OCI-LY3 (cell line): ENCODE data around the gene URI1.

Source experiments
- H2AFZ ChIP-seq: fragments of 200-600, 300-600 bp; shearing (Covaris generic); 2 replicates; pipeline ENCODE4 v1.6.0; 2014; ENCODE audit warnings: antibody characterized with exemption, low read depth, low read length
- H3K27ac ChIP-seq: fragments of 200-600, 300-600 bp; sonication (generic); 2 replicates; pipeline ENCODE4 v1.5.1; 2014; ENCODE audit warnings: mild to moderate bottlenecking, low read length, moderate library complexity, mixed read lengths
- H3K27me3 ChIP-seq: fragments of 200-600, 300-600 bp; sonication (generic); 2 replicates; pipeline ENCODE4 v1.6.1; 2014; ENCODE audit warnings: low read depth, low read length, mixed read lengths
- H3K36me3 ChIP-seq: fragments of 200-600, 300-600 bp; sonication (generic); replicated peaks from 2 replicates; pipeline ENCODE3; 2014; ENCODE audit warnings: low read depth, low read length, mixed read lengths
- H3K4me1 ChIP-seq: fragments of 300-600, 200-600 bp; sonication (generic); 2 replicates; pipeline ENCODE4 v1.6.1; 2014; ENCODE audit warnings: low read length, mixed read lengths
- H3K4me2 ChIP-seq: fragments of 200-600, 300-600 bp; sonication (generic); 2 replicates; pipeline ENCODE4 v1.6.1; 2014; ENCODE audit warnings: low read length, mixed read lengths
- H3K4me3 ChIP-seq: fragments of 300-600, 200-600 bp; sonication (generic); 2 replicates; pipeline ENCODE4 v1.5.1; 2014; ENCODE audit warnings: antibody characterized with exemption, mild to moderate bottlenecking, low read length, moderate library complexity
- H3K79me2 ChIP-seq: fragments of 300-600, 200-600 bp; shearing (Covaris generic); 2 replicates; pipeline ENCODE4 v1.6.1; 2014; ENCODE audit warnings: mild to moderate bottlenecking, low read length, mixed read lengths
- H3K9ac ChIP-seq: fragments of 300-600, 200-600 bp; shearing (Covaris generic); 2 replicates; pipeline ENCODE4 v1.6.0; 2014; ENCODE audit warnings: mild to moderate bottlenecking, low read length, moderate library complexity
- H3K9me3 ChIP-seq: fragments of 200-600, 300-600 bp; shearing (Covaris generic); 2 replicates; pipeline ENCODE4 v1.6.1; 2014; ENCODE audit warnings: low read length, mixed read lengths; ENCODE audit not compliant: insufficient read depth
- H4K20me1 ChIP-seq: fragments of 200-600, 300-600 bp; sonication (generic); 2 replicates; pipeline ENCODE4 v1.6.1; 2016; ENCODE audit warnings: low read length, mixed read lengths; ENCODE audit not compliant: insufficient read depth
- CTCF ChIP-seq: fragments of 200-600, 300-600 bp; sonication (generic); IDR thresholded peaks from 2 replicates; pipeline ENCODE4 v1.5.1; 2014; ENCODE audit warnings: antibody characterized with exemption, low read length, low read depth
- EZH2phosphoT487 ChIP-seq: fragments of 200-600 bp; shearing (Covaris generic); IDR thresholded peaks from 2 replicates; pipeline ENCODE4 v1.6.1; 2018; ENCODE audit warnings: antibody characterized with exemption, mixed run types, low read depth

URI1 gene

GRCh38 chr19:30054210-30054609 lies 112.2 kb downstream of the URI1 start:
- no peak overlapping the region for H3K27ac ChIP-seq
- no peak overlapping the region for H3K4me3 ChIP-seq
- no peaks in the 10 kb centered on the region for H4K20me1 ChIP-seq
- H3K36me3 ChIP-seq, result peaks cover 6% of the 10 kb centered on the region
- no peaks in the 10 kb centered on the region for H3K79me2 ChIP-seq
- no peaks in the 10 kb centered on the region for H3K27me3 ChIP-seq
- no peak overlapping the region for H3K4me2 ChIP-seq
- no peaks in the 10 kb centered on the region for H3K4me1 ChIP-seq
- H3K9ac ChIP-seq, result no peak overlapping the region
- H2AFZ ChIP-seq, result no peak overlapping the region
- no peaks in the 10 kb centered on the region for H3K9me3 ChIP-seq
- no peak for TF ChIP-seq CTCF
- TF ChIP-seq EZH2phosphoT487, result no peak

GRCh38 chr19:30056580-30056979 lies 114.5 kb downstream of the URI1 start:
- Histone ChIP-seq H3K9me3 (no peaks in the 10 kb centered on the region), H3K4me1 (no peaks in the 10 kb centered on the region), H3K9ac (no peak overlapping the region), H3K27ac (no peak overlapping the region), H3K79me2 (no peaks in the 10 kb centered on the region), H3K4me2 (no peak overlapping the region), H4K20me1 (no peaks in the 10 kb centered on the region), H3K27me3 (no peaks in the 10 kb centered on the region), H2AFZ (no peak overlapping the region), H3K4me3 (no peak overlapping the region), H3K36me3 (peaks cover 6% of the 10 kb centered on the region)
- TF ChIP-seq CTCF, result no peak
- TF ChIP-seq EZH2phosphoT487, result no peak

GRCh38 chr19:30059741-30060457 lies 117.9 kb downstream of the URI1 start:
- no peak overlapping the region for H3K4me2 ChIP-seq
- no peak for TF ChIP-seq CTCF
- no peak for TF ChIP-seq EZH2phosphoT487
- H3K27ac ChIP-seq, result no peak overlapping the region

GRCh38 chr19:30060531-30061222 lies 118.6 kb downstream of the URI1 start:
- Histone ChIP-seq H3K79me2 (no peaks in the 10 kb centered on the region), H3K27me3 (no peaks in the 10 kb centered on the region), H3K27ac (no peak overlapping the region), H4K20me1 (no peaks in the 10 kb centered on the region), H3K36me3 (peaks cover 6% of the 10 kb centered on the region), H3K9me3 (no peaks in the 10 kb centered on the region), H3K4me2 (no peak overlapping the region), H3K4me3 (no peak overlapping the region), H3K9ac (no peak overlapping the region), H3K4me1 (peaks cover 15% of the 10 kb centered on the region), H2AFZ (no peak overlapping the region)
- TF ChIP-seq CTCF (no peak), EZH2phosphoT487 (no peak)

More at GRCh38 chr19:30059741-30060457, 117.9 kb downstream of the URI1 start:
- H3K36me3 ChIP-seq, result peaks cover 6% of the 10 kb centered on the region
- H3K9me3 ChIP-seq, result no peaks in the 10 kb centered on the region
- no peak overlapping the region for H3K9ac ChIP-seq
- H2AFZ ChIP-seq, result no peak overlapping the region
- no peaks in the 10 kb centered on the region for H3K79me2 ChIP-seq
- H3K27me3 ChIP-seq, result no peaks in the 10 kb centered on the region
- H3K4me1 ChIP-seq, result peaks cover 14% of the 10 kb centered on the region
- no peaks in the 10 kb centered on the region for H4K20me1 ChIP-seq
- H3K4me3 ChIP-seq, result no peak overlapping the region
